HUES6 (cell line): ENCODE measurements around the gene CORO2B.

Experiments
- H3K27ac ChIP-seq: 2 replicates; pipeline ENCODE4 v1.7.0; 2013; ENCODE audit warnings: low read depth, mild to moderate bottlenecking, low read length, inconsistent platforms
- H3K27me3 ChIP-seq: 2 replicates; pipeline ENCODE4 v1.6.1; 2013; ENCODE audit warnings: low read length; ENCODE audit not compliant: control insufficient read depth, insufficient read depth
- H3K36me3 ChIP-seq: 2 replicates; pipeline ENCODE4 v1.6.1; 2013; ENCODE audit warnings: low read length; ENCODE audit not compliant: control insufficient read depth, insufficient read depth
- H3K4me1 ChIP-seq: 2 replicates; pipeline ENCODE4 v1.6.1; 2013; ENCODE audit warnings: low read length; ENCODE audit not compliant: control insufficient read depth, insufficient read depth
- H3K4me3 ChIP-seq: 2 replicates; pipeline ENCODE4 v1.5.1; 2013; ENCODE audit warnings: low read depth, low read length
- H3K9ac ChIP-seq: one replicate; pipeline ENCODE4 v1.6.1; 2013; ENCODE audit warnings: mild to moderate bottlenecking, low read length
- H3K9me3 ChIP-seq: 2 replicates; pipeline ENCODE4 v1.6.1; 2013; ENCODE audit warnings: low read depth, low read length; ENCODE audit not compliant: control insufficient read depth, insufficient read depth

Gene CORO2B

GRCh38 chr15:68726246-68726645 lies 147.5 kb downstream of the CORO2B start:
- Histone ChIP-seq H3K4me3 (no peak overlapping the region), H3K9ac (no peak overlapping the region), H3K9me3 (no peaks in the 10 kb centered on the region), H3K27me3 (no peaks in the 10 kb centered on the region), H3K36me3 (no peaks in the 10 kb centered on the region), H3K27ac (no peak overlapping the region), H3K4me1 (peaks cover 10% of the 10 kb centered on the region)

DNA sequence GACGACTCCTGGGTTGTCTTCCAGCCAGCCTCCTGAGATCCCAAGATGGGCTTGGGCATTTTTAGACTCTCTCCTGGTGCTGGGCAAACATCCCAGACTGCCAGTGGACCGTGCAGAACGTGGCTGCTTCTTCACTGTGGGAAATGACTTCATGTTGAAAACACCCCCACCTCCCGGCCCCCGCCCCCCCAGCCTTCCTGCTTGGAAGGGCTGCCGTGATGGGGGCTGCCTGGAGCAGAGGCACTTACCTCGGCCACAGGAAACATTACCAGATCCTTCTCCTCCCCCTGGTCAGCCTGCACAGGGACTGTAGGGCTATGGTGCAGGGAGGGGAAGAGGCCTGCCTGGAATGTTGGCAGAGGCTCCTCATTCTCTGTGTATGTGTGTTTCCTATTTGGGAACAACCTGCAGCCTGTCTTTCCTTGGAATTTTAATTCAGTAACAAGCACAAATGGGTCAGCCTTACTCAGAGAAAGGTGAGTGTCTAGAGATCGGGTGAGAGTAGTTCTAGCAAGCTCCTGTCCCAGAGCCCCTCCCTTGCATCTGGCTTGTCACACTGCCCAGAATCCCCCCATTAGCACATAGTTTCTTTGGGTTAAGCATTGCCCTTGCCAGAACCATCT lies 151.1 kb downstream of the CORO2B start:
- no peak overlapping the region for H3K4me3 ChIP-seq
- H3K9ac ChIP-seq: no peak overlapping the region
- no peaks in the 10 kb centered on the region; the same call in 1 of the 2 replicates for H3K27me3 ChIP-seq
- no peak overlapping the region for H3K27ac ChIP-seq
- H3K36me3 ChIP-seq: no peaks in the 10 kb centered on the region
- no peaks in the 10 kb centered on the region for H3K9me3 ChIP-seq
- peaks cover 15% of the 10 kb centered on the region for H3K4me1 ChIP-seq

- H3K4me1 ChIP-seq: peaks cover 15% of the 10 kb centered on the region
- H3K9ac ChIP-seq: no peak overlapping the region
- no peaks in the 10 kb centered on the region; the same call in 1 of the 2 replicates for H3K27me3 ChIP-seq
- H3K36me3 ChIP-seq: no peaks in the 10 kb centered on the region
- H3K4me3 ChIP-seq: no peak overlapping the region
- H3K9me3 ChIP-seq: no peaks in the 10 kb centered on the region
- H3K27ac ChIP-seq: no peak overlapping the region
These were observed 151.7 kb downstream of the CORO2B start for GRCh38 chr15:68730471-68730919.

- no peaks in the 10 kb centered on the region for H3K36me3 ChIP-seq
- H3K4me3 ChIP-seq: no peak overlapping the region
- H3K9me3 ChIP-seq: no peaks in the 10 kb centered on the region
- no peaks in the 10 kb centered on the region; the same call in 1 of the 2 replicates for H3K27me3 ChIP-seq
- peaks cover 13% of the 10 kb centered on the region for H3K4me1 ChIP-seq
- no peak overlapping the region for H3K27ac ChIP-seq
- H3K9ac ChIP-seq: no peak overlapping the region
These were observed 152.4 kb downstream of the CORO2B start for GRCh38 chr15:68730976-68731897.

GRCh38 chr15:68732451-68732850 lies 153.7 kb downstream of the CORO2B start:
- Histone ChIP-seq H3K4me3 (no peak overlapping the region), H3K27ac (no peak overlapping the region), H3K36me3 (no peaks in the 10 kb centered on the region), H3K9me3 (no peaks in the 10 kb centered on the region), H3K4me1 (peaks cover 13% of the 10 kb centered on the region), H3K9ac (no peak overlapping the region), H3K27me3 (no peaks in the 10 kb centered on the region; the same call in 1 of the 2 replicates)

DNA sequence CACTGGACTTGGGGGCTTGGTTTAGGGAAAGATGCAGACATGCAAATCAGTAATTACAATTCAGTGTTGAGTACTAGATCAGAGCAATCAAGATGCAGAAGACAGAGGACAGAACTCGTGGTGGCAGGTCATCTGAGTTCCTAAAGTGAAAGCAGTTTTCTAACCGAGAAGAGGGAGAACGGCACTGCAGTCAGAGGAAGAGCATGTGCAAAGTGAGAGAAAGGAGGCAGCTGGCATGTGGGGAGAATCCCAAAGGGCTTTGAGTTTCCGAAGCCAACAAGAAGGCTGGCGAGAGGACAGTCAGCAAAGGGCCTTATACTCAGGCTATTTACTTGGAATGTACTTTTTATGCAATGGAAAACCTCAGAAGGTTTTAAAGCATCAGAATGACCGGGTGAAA lies 154.9 kb downstream of the CORO2B start:
- Histone ChIP-seq H3K36me3 (no peaks in the 10 kb centered on the region), H3K27me3 (no peaks in the 10 kb centered on the region; the same call in 1 of the 2 replicates), H3K9me3 (no peaks in the 10 kb centered on the region), H3K4me3 (no peak overlapping the region), H3K9ac (no peak overlapping the region), H3K4me1 (peaks cover 13% of the 10 kb centered on the region), H3K27ac (no peak overlapping the region)

- no peak overlapping the region for H3K9ac ChIP-seq
- H3K27ac ChIP-seq: no peak overlapping the region
- H3K4me1 ChIP-seq: peaks cover 13% of the 10 kb centered on the region
- no peaks in the 10 kb centered on the region; the same call in 1 of the 2 replicates for H3K27me3 ChIP-seq
- no peaks in the 10 kb centered on the region for H3K36me3 ChIP-seq
- H3K9me3 ChIP-seq: no peaks in the 10 kb centered on the region
- no peak overlapping the region for H3K4me3 ChIP-seq
These were observed 155.6 kb downstream of the CORO2B start for GRCh38 chr15:68734352-68734751.

DNA sequence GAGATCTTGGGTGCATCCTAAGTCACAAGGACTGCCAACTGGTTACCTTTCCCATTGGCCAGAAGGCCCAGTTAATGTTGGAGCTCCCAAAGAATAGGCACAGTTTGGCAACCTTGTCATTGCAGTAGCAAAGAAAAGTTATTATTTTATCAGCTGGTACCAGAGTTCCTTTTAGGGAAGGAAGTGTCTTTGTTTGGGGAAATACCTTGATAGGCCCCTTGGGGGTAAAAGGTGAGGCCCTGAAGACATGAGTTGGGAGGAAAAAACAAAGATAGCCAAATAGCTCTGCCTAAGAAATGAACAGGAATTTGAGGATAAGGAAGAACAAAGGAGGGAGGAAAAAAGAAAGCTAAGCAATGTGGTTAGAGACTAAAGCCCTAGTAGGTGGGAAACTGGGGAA lies 156.1 kb downstream of the CORO2B start:
- Histone ChIP-seq H3K27ac (no peak overlapping the region), H3K36me3 (no peaks in the 10 kb centered on the region), H3K9me3 (no peaks in the 10 kb centered on the region), H3K4me1 (peaks cover 13% of the 10 kb centered on the region), H3K27me3 (no peaks in the 10 kb centered on the region; the same call in 1 of the 2 replicates), H3K9ac (no peak overlapping the region), H3K4me3 (no peak overlapping the region)

GRCh38 chr15:68735610-68736009 lies 156.8 kb downstream of the CORO2B start:
- H3K4me3 ChIP-seq: no peak overlapping the region
- H3K4me1 ChIP-seq: peaks cover 11% of the 10 kb centered on the region
- no peaks in the 10 kb centered on the region for H3K36me3 ChIP-seq
- H3K9me3 ChIP-seq: no peaks in the 10 kb centered on the region
- no peak overlapping the region for H3K27ac ChIP-seq
- no peaks in the 10 kb centered on the region; the same call in 1 of the 2 replicates for H3K27me3 ChIP-seq
- H3K9ac ChIP-seq: no peak overlapping the region

DNA sequence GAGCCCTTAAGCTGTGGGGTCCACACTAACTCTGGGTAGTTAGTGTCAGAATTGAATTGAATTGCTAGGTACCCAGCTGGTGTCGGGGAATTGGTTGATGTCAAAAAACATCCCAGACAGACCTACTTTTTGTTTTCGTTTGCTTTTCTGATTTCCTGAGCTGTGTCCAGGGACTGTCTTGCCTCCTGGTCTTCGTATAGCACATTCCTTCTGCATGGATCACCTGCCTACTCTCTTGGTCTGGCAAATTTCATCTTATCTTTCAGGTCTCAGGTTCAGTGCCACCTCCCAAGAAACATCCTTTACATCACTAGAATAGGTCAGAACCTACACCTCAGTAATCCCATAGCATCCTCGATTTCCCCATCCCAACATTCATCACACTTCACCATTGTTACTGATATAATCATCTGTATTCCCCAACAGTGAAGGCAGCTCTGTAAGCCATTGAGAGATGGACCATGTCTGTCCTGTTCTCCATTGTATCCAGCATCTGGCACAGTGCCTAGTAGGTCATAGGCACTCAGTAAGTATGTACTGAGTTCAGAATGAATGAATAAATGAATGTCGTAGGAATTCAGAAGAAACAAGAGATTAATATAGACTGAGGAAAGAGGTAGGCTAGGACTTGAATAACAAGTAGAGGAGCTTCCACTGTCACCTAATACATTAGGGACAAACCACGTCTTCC lies 160.7 kb downstream of the CORO2B start:
- Histone ChIP-seq H3K36me3 (no peaks in the 10 kb centered on the region), H3K9ac (no peak overlapping the region), H3K9me3 (no peaks in the 10 kb centered on the region), H3K27ac (no peak overlapping the region), H3K4me3 (no peak overlapping the region), H3K27me3 (no peaks in the 10 kb centered on the region), H3K4me1 (no peaks in the 10 kb centered on the region)
